B cell (primary cell): ENCODE data around the gene PTMS. TPM values are rescaled to one million over a fixed set of nuclear protein-coding genes. Genes with fewer than 3 reads are reported as not detected.

ENCODE experiments used
- ATAC-seq: fragments of 200-7000 bp; cut with Tn5 transposase; one replicate; pipeline ENCODE4 v1.10.0; 2021; ENCODE audit warnings: low read depth, mild to moderate bottlenecking, moderate number of reproducible peaks, moderate library complexity
- CTCF ChIA-PET: fragments of 350-600 bp; sonication (Branson Sonifier 250); formaldehyde crosslinking; loops from one replicate; lab custom pipeline; 2021; ENCODE audit warnings: antibody characterized with exemption, inconsistent platforms; lab: Charles Lee
- POLR2A ChIA-PET: fragments of 350-600 bp; sonication (Branson Sonifier 250); formaldehyde crosslinking; loops from one replicate; lab custom pipeline; 2021; ENCODE audit warnings: antibody characterized with exemption; lab: Charles Lee
- DNase-seq: peaks from one replicate; pipeline ENCODE4 v3.0.0; 2013
- H2AFZ ChIP-seq: 2 replicates; pipeline ENCODE4 v1.6.1; 2012; ENCODE audit warnings: mild to moderate bottlenecking, low read depth, low read length; ENCODE audit not compliant: insufficient read depth, poor library complexity, severe bottlenecking
- H3K27ac ChIP-seq, 2 donors: 1 replicate in 1 of 2; 2 replicates in 1 of 2; pipeline ENCODE4 v1.5.1; 2012 to 2013; ENCODE audit warnings: low read length in 2 of 2, mild to moderate bottlenecking in 2 of 2, moderate library complexity in 1 of 2
- H3K27me3 ChIP-seq, 4 experiments: fragments of 200-600 bp in 1 of 4; sonication (generic) in 1 of 4; replicated peaks in 1 of 4; 1 replicate in 2 of 4; 2 replicates in 2 of 4; pipeline versions ENCODE4 v1.6.1 to v1.7.0; 2013 to 2016; ENCODE audit warnings: low read length in 3 of 4, mild to moderate bottlenecking in 2 of 4, mixed read lengths in 1 of 4, moderate library complexity in 1 of 4; ENCODE audit not compliant: insufficient read depth in 4 of 4, control insufficient read depth in 3 of 4; ENCODE audit errors: control extremely low read depth in 1 of 4
- H3K36me3 ChIP-seq, 2 experiments: replicated peaks in 1 of 2; 1 replicate in 1 of 2; 2 replicates in 1 of 2; pipeline versions ENCODE4 v1.6.1 to v1.7.1; 2013; ENCODE audit warnings: low read length in 1 of 2; ENCODE audit not compliant: insufficient read depth in 2 of 2, control insufficient read depth in 1 of 2; ENCODE audit errors: control extremely low read depth in 1 of 2, extremely low read depth in 1 of 2
- H3K4me1 ChIP-seq, 2 donors: fragments of 200-600 bp in 1 of 2; sonication (generic) in 1 of 2; 1 replicate in 1 of 2; 2 replicates in 1 of 2; pipeline versions ENCODE4 v1.5.1 to v1.6.1; 2013 to 2017; ENCODE audit warnings: low read length in 2 of 2; ENCODE audit not compliant: control insufficient read depth in 2 of 2, insufficient read depth in 2 of 2
- H3K4me2 ChIP-seq: replicated peaks from 2 replicates; pipeline ENCODE3; 2012; ENCODE audit warnings: mild to moderate bottlenecking, low read depth, low read length; ENCODE audit not compliant: poor library complexity, severe bottlenecking
- H3K4me3 ChIP-seq, 5 experiments: fragments of 200-600 bp in 1 of 5; sonication (generic) in 1 of 5; 1 replicate in 3 of 5; 2 replicates in 2 of 5; pipeline versions ENCODE4 v1.5.1 to v1.7.0; 2011 to 2016; ENCODE audit warnings: low read length in 4 of 5, mild to moderate bottlenecking in 4 of 5, low read depth in 2 of 5, control low read depth in 1 of 5, moderate library complexity in 1 of 5; ENCODE audit not compliant: insufficient read depth in 1 of 5; ENCODE audit errors: control extremely low read depth in 1 of 5, extremely low read depth in 1 of 5
- H3K79me2 ChIP-seq: fragments of 200-600 bp; sonication (generic); one replicate; pipeline ENCODE4 v1.6.0; 2016; ENCODE audit warnings: low read length; ENCODE audit not compliant: control insufficient read depth, insufficient read depth
- H3K9ac ChIP-seq: fragments of 200-600 bp; sonication (generic); 2 replicates; pipeline ENCODE4 v1.6.1; 2017; ENCODE audit warnings: mild to moderate bottlenecking, low read length, moderate library complexity
- H3K9me3 ChIP-seq, 3 donors: one replicate each; pipeline versions ENCODE4 v1.6.1 to v1.7.1; 2013; ENCODE audit warnings: low read length in 2 of 3; ENCODE audit not compliant: control insufficient read depth in 2 of 3, insufficient read depth in 1 of 3; ENCODE audit errors: control extremely low read depth in 1 of 3
- H4K20me1 ChIP-seq: 2 replicates; pipeline ENCODE4 v1.6.0; 2012; ENCODE audit warnings: mild to moderate bottlenecking, low read length; ENCODE audit not compliant: insufficient read depth, control insufficient read depth, poor library complexity, severe bottlenecking
- H3K27ac Mint-ChIP-seq: one replicate; pipeline ENCODE4 v1.8.0; 2021; ENCODE audit warnings: mixed read lengths
- H3K27me3 Mint-ChIP-seq: one replicate; pipeline ENCODE4 v1.8.0; 2021; ENCODE audit warnings: mixed read lengths
- H3K4me1 Mint-ChIP-seq: one replicate; pipeline ENCODE4 v1.8.0; 2021; ENCODE audit warnings: mixed read lengths
- H3K4me3 Mint-ChIP-seq: one replicate; pipeline ENCODE4 v1.8.0; 2021; ENCODE audit warnings: mixed read lengths
- H3K9me3 Mint-ChIP-seq: one replicate; pipeline ENCODE4 v1.8.0; 2022; ENCODE audit warnings: mixed read lengths; ENCODE audit not compliant: insufficient read depth
- EZH2 ChIP-seq: IDR thresholded peaks from 2 replicates; pipeline ENCODE4 v1.6.1; 2012; ENCODE audit warnings: borderline replicate concordance, low read depth, mild to moderate bottlenecking, moderate library complexity, low read length; ENCODE audit not compliant: insufficient read depth, poor library complexity, severe bottlenecking
- WGBS: methylation state at CpG from one replicate; pipeline ENCODE4 v1.1.5; 2013; ENCODE audit warnings: missing lambda C conversion rate; ENCODE audit not compliant: insufficient coverage; 5-methylcytosine and 5-hydroxymethylcytosine counted together
- intact Hi-C: fragments of 100-400 bp; cut with micrococcal nuclease; formaldehyde crosslinking; loops from one replicate; pipeline ENCODE4 v1.10.0; 2022
- polyA plus RNA-seq: library from polyadenylated mRNA; depleted of rRNA; stranded (reverse); fragments of >200 nt; gene quantifications from 2 replicates; pipeline ENCODE4 v1.2.3, GENCODE V29; 2012
- total RNA-seq, 2 donors: library from RNA; stranded (reverse); fragments of 120-200 nt in 1 of 2; gene quantifications; 1 replicate in 1 of 2; 2 replicates in 1 of 2; pipeline versions ENCODE4 v1.2.3 to v1.2.4, GENCODE V29; 2013 to 2022
- TF ChIP-seq, protein P1 (sequence below): fragments of 200-600 bp; IDR thresholded peaks from one replicate; pipeline ENCODE4 v1.8.0; 2022; ENCODE audit warnings: antibody characterized with exemption, mild to moderate bottlenecking

The PTMS gene
- total and polyA plus RNA-seq, 2 donors (not counting 1 experiment from before 2014, with no cell fraction given) = 1.0 to 2.1 TPM

GRCh38 chr12:6796576-6796975 is 30.4 kb downstream of the PTMS start:
- H3K79me2 ChIP-seq = no peaks in the 10 kb centered on the region
- H3K4me3 ChIP-seq = no peak overlapping the region
- H3K27me3 ChIP-seq = peaks cover 0 to 42% (median 4%) of the 10 kb centered on the region in 4 experiments
- no peaks in the 10 kb centered on the region for H4K20me1 ChIP-seq
- peaks cover 13 to 19% of the 10 kb centered on the region in 2 donors for H3K4me1 ChIP-seq
- DNase-seq = no peak
- 87% methylated on average over 3 of the region's 4 CpGs for WGBS
- ATAC-seq = no peak
- no peaks in the 10 kb centered on the region for H3K9me3 ChIP-seq
- peaks cover 42% of the 10 kb centered on the region for H3K27me3 Mint-ChIP-seq
- ChIA-PET CTCF (interaction anchor here (0.7 kb wide), 1 partner anchor 40 kb away, joined by 3 read pairs; no protein-coding TSS in a partner anchor), POLR2A (no interaction called here)
- H3K4me1 Mint-ChIP-seq = peaks cover 13% of the 10 kb centered on the region
- TF ChIP-seq, protein P1, sequence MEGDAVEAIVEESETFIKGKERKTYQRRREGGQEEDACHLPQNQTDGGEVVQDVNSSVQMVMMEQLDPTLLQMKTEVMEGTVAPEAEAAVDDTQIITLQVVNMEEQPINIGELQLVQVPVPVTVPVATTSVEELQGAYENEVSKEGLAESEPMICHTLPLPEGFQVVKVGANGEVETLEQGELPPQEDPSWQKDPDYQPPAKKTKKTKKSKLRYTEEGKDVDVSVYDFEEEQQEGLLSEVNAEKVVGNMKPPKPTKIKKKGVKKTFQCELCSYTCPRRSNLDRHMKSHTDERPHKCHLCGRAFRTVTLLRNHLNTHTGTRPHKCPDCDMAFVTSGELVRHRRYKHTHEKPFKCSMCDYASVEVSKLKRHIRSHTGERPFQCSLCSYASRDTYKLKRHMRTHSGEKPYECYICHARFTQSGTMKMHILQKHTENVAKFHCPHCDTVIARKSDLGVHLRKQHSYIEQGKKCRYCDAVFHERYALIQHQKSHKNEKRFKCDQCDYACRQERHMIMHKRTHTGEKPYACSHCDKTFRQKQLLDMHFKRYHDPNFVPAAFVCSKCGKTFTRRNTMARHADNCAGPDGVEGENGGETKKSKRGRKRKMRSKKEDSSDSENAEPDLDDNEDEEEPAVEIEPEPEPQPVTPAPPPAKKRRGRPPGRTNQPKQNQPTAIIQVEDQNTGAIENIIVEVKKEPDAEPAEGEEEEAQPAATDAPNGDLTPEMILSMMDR = no peak
- no peak for TF ChIP-seq EZH2
- H3K4me3 Mint-ChIP-seq = no peak overlapping the region
- intact Hi-C loops = no loop called here
- H3K4me2 ChIP-seq = no peak overlapping the region
- H3K36me3 ChIP-seq = no peaks in the 10 kb centered on the region
- no peak overlapping the region for H3K27ac ChIP-seq
- no peak overlapping the region for H2AFZ ChIP-seq
- H3K9me3 Mint-ChIP-seq = no peaks in the 10 kb centered on the region
- H3K9ac ChIP-seq = no peak overlapping the region
- H3K27ac Mint-ChIP-seq = no peak overlapping the region

- no peak overlapping the region for H3K4me3 ChIP-seq
- 90% methylated on average over 2 of the region's 5 CpGs for WGBS
- Mint-ChIP-seq H3K27ac (no peak overlapping the region), H3K27me3 (peaks cover 35% of the 10 kb centered on the region), H3K4me3 (no peak overlapping the region), H3K4me1 (no peaks in the 10 kb centered on the region), H3K9me3 (no peaks in the 10 kb centered on the region)
- TF ChIP-seq EZH2 = no peak
- TF ChIP-seq, protein P1 = no peak
- H3K27ac ChIP-seq = no peak overlapping the region
- H3K36me3 ChIP-seq = no peaks in the 10 kb centered on the region
- no peak overlapping the region for H2AFZ ChIP-seq
- no peak overlapping the region for H3K9ac ChIP-seq
- no peaks in the 10 kb centered on the region for H3K79me2 ChIP-seq
- no peaks in the 10 kb centered on the region for H4K20me1 ChIP-seq
- no peak overlapping the region for H3K4me2 ChIP-seq
- no peaks in the 10 kb centered on the region for H3K9me3 ChIP-seq
- ATAC-seq (no peak), DNase-seq (no peak)
- H3K27me3 ChIP-seq = peaks cover 0 to 35% (median 4%) of the 10 kb centered on the region in 4 experiments
- CTCF ChIA-PET = no interaction called here
- intact Hi-C loops = no loop called here
- no peaks in the 10 kb centered on the region for H3K4me1 ChIP-seq
- POLR2A ChIA-PET = no interaction called here
Observed at GRCh38 chr12:6799147-6799546, 33.0 kb downstream of the PTMS start.
